Thyroid gland (tissue), 4 donors: Measurements from ENCODE around the gene AP2S1.

Experiments used
- CTCF ChIP-seq, 6 experiments: fragments of 200-600 bp in 3 of 6; fragments of 450-650 bp in 3 of 6; sonication (generic) in 3 of 6; IDR thresholded peaks; one replicate each; pipeline ENCODE4 v1.5.1; 2016 to 2019; ENCODE audit warnings: antibody characterized with exemption in 6 of 6, mild to moderate bottlenecking in 2 of 6, inconsistent platforms in 1 of 6, moderate library complexity in 1 of 6
- POLR2A ChIP-seq, 2 donors: fragments of 450-650 bp; IDR thresholded peaks; one replicate each; pipeline ENCODE4 v1.6.1; 2017; ENCODE audit warnings: antibody characterized with exemption in 2 of 2, mild to moderate bottlenecking in 2 of 2, moderate library complexity in 1 of 2

GRCh38 chr19:46841458-46842083 is 9.1 kb downstream of the AP2S1 start:
- no peak for TF ChIP-seq CTCF (IDR thresholded peaks at IDR 0.05)
- TF ChIP-seq POLR2A (IDR thresholded peaks at IDR 0.05), result no peak
